A549 (cell line): ENCODE results near the gene BNC2. TPM values are rescaled to one million over a fixed set of nuclear protein-coding genes. Genes with fewer than 3 reads are reported as not detected.

Experiments
- ATAC-seq, 2 experiments: fragments of 200-7000 bp in 1 of 2; fragments of >200 bp in 1 of 2; cut with Nextera tagmentation in 1 of 2; cut with Tn5 transposase in 1 of 2; 3 replicates each; pipeline versions ENCODE4 v1.8.0 to v1.9.1; 2018 to 2020; ENCODE audit warnings: mild to moderate bottlenecking in 1 of 2, moderate library complexity in 1 of 2
- CTCF ChIA-PET: fragments of 300-600 bp; sonication (Branson Sonifier 250); formaldehyde crosslinking; extraction: SDS; loops from one replicate; lab custom pipeline; 2021; ENCODE audit warnings: antibody characterized with exemption, inconsistent platforms; lab: Yijun Ruan, JAX
- POLR2A ChIA-PET: fragments of 350-600 bp; formaldehyde crosslinking; extraction: SDS; loops from one replicate; lab custom pipeline; 2021; ENCODE audit warnings: antibody characterized with exemption, inconsistent platforms; lab: Yijun Ruan, JAX
- DNase-seq, 2 experiments: peaks; one replicate each; pipeline versions ENCODE4 v3.0.0 to v3.0.0-alpha.2; 2011 to 2016; ENCODE audit warnings: low read depth in 1 of 2, low spot score in 1 of 2
- FAIRE-seq: peaks from 2 replicates; lab custom pipeline; 2011; peaks lifted over from hg19 to GRCh38; lab: Jason Lieb, UNC
- H3K27ac ChIP-seq, 2 experiments: fragments of >200 bp; sonication (Bioruptor Twin); formaldehyde crosslinking; 3 replicates each; pipeline ENCODE4 v1.5.1; 2016 to 2017
- H3K4me1 ChIP-seq: fragments of >200 bp; sonication (Bioruptor Twin); formaldehyde crosslinking; 3 replicates; pipeline ENCODE4 v1.6.1; 2016
- H3K4me2 ChIP-seq: fragments of >200 bp; sonication (Bioruptor Twin); formaldehyde crosslinking; 3 replicates; pipeline ENCODE4 v1.6.1; 2016
- H3K4me3 ChIP-seq: fragments of >200 bp; sonication (Bioruptor Twin); formaldehyde crosslinking; 3 replicates; pipeline ENCODE4 v1.5.1; 2016
- H3K9me3 ChIP-seq: fragments of >200 bp; sonication (Bioruptor Twin); formaldehyde crosslinking; 3 replicates; pipeline ENCODE4 v1.6.1; 2016
- ATOH8 ChIP-seq: fragments of 250-450 bp; sonication (Bioruptor Pico); IDR thresholded peaks from 2 replicates; pipeline ENCODE4 v1.5.0; 2020; ENCODE audit warnings: low read depth, mild to moderate bottlenecking, moderate library complexity
- BHLHE40 ChIP-seq: IDR thresholded peaks from 2 replicates; pipeline ENCODE4 v1.6.1; 2012; ENCODE audit warnings: low read depth, low read length, inconsistent platforms
- CBX8 ChIP-seq: fragments of 200-600 bp; sonication (generic); IDR thresholded peaks from 2 replicates; pipeline ENCODE4 v1.6.1; 2016
- CEBPB ChIP-seq, 2 experiments: fragments of >200 bp in 1 of 2; sonication (Bioruptor Twin) in 1 of 2; formaldehyde crosslinking in 1 of 2; IDR thresholded peaks; 2 replicates each; pipeline ENCODE4 v1.6.1; 2012 to 2016
- CHD2 ChIP-seq: fragments of 150-350 bp; IDR thresholded peaks from 2 replicates; pipeline ENCODE4 v1.6.1; 2014; ENCODE audit warnings: low read length; ENCODE audit not compliant: partially characterized antibody
- E2F6 ChIP-seq: IDR thresholded peaks from 2 replicates; pipeline ENCODE4 v1.6.1; 2012; ENCODE audit warnings: low read depth, borderline replicate concordance
- FOSL2 ChIP-seq, 2 experiments: fragments of 450-650 bp in 1 of 2; fragments of >200 bp in 1 of 2; sonication (Bioruptor Twin) in 1 of 2; formaldehyde crosslinking; IDR thresholded peaks; 2 replicates each; pipeline versions ENCODE4 v1.5.0 to v1.6.1; 2016 to 2020; ENCODE audit warnings: mild to moderate bottlenecking in 1 of 2, moderate library complexity in 1 of 2
- HDAC2 ChIP-seq: fragments of 200-600 bp; sonication (generic); IDR thresholded peaks from 2 replicates; pipeline ENCODE4 v1.6.1; 2016
- HEYL ChIP-seq: fragments of 250-450 bp; sonication (Bioruptor Pico); IDR thresholded peaks from 2 replicates; pipeline ENCODE4 v1.8.0; 2021; ENCODE audit warnings: mild to moderate bottlenecking, moderate library complexity
- HOXB13 ChIP-seq: fragments of 250-450 bp; sonication (Bioruptor Pico); IDR thresholded peaks from 2 replicates; pipeline ENCODE4 v1.5.0; 2020; ENCODE audit warnings: low read depth, mild to moderate bottlenecking, moderate library complexity
- JUNB ChIP-seq: fragments of >200 bp; sonication (Bioruptor Twin); formaldehyde crosslinking; IDR thresholded peaks from 2 replicates; pipeline ENCODE4 v1.6.1; 2016
- NFE2L2 ChIP-seq: fragments of 150-350 bp; conservative IDR thresholded peaks from 2 replicates; pipeline ENCODE4 v1.6.1; 2014; ENCODE audit warnings: low read length
- NPAS2 ChIP-seq: fragments of 250-450 bp; sonication (Bioruptor Pico); IDR thresholded peaks from 2 replicates; pipeline ENCODE4 v1.8.0; 2022; ENCODE audit warnings: mild to moderate bottlenecking, moderate library complexity, borderline replicate concordance
- NR3C1 ChIP-seq: fragments of >200 bp; sonication (Bioruptor Twin); formaldehyde crosslinking; IDR thresholded peaks from 3 replicates; pipeline ENCODE4 v1.6.1; 2017
- RAD21 ChIP-seq, 2 experiments: fragments of >200 bp in 1 of 2; sonication (Bioruptor Twin) in 1 of 2; formaldehyde crosslinking in 1 of 2; IDR thresholded peaks in 1 of 2; conservative IDR thresholded peaks in 1 of 2; 2 replicates in 1 of 2; 3 replicates in 1 of 2; pipeline ENCODE4 v1.6.1; 2012 to 2018; ENCODE audit warnings: inconsistent platforms in 1 of 2
- RCOR1 ChIP-seq: fragments of 150-350 bp; IDR thresholded peaks from 2 replicates; pipeline ENCODE4 v1.6.1; 2014; ENCODE audit warnings: antibody characterized with exemption, low read length, low read depth
- SREBF2 ChIP-seq: fragments of 450-650 bp; IDR thresholded peaks from 2 replicates; pipeline ENCODE4 v1.6.1; 2014; ENCODE audit warnings: mild to moderate bottlenecking, moderate library complexity
- TFCP2L1 ChIP-seq: fragments of 250-450 bp; sonication (Bioruptor Pico); IDR thresholded peaks from 2 replicates; pipeline ENCODE4 v1.5.0; 2021; ENCODE audit warnings: mild to moderate bottlenecking
- ZFP36 ChIP-seq: fragments of 450-650 bp; IDR thresholded peaks from 2 replicates; pipeline ENCODE4 v1.6.1; 2014; ENCODE audit warnings: borderline replicate concordance; ENCODE audit not compliant: partially characterized antibody
- WGBS: methylation state at CpG from one replicate; pipeline ENCODE4 v1.1.6; 2017; ENCODE audit errors: missing lambda C conversion rate; 5-methylcytosine and 5-hydroxymethylcytosine counted together
- polyA plus RNA-seq, 4 experiments: library from polyadenylated mRNA; depleted of rRNA in 3 of 4; stranded (reverse); fragments of >200 nt; fragmentation: RNase III in 1 of 4; extraction: RNeasy Plus Mini Kit Qiagen cat#74134 plus additional on column Dnase treatment in 1 of 4; gene quantifications; 2 replicates in 3 of 4; 3 replicates in 1 of 4; pipeline ENCODE4 v1.2.3, GENCODE V29; 2011 to 2017

Gene BNC2
- polyA plus RNA-seq, 2 of the 4 experiments (the other 2 are of a cell fraction) = 6.2 to 7.5 TPM

- 62% methylated on average over 2 of the region's 2 CpGs for WGBS
Measured at GRCh38 chr9:16387382-16387781, 483.1 kb downstream of the BNC2 start.

GRCh38 chr9:16386827-16387077 lies 483.7 kb downstream of the BNC2 start:
- Histone ChIP-seq H3K4me2 (no peak overlapping the region), H3K4me1 (peaks cover 16% of the 10 kb centered on the region), H3K4me3 (no peak overlapping the region), H3K9me3 (peaks cover 14% of the 10 kb centered on the region; the same call in 1 of the 3 replicates), H3K27ac (peak overlapping the region; percentile 64 to 83; a peak in 5 of 6 replicates)
- 52% methylated on average over 2 of the region's 2 CpGs for WGBS
- ChIA-PET CTCF (interaction anchor here (1.2 to 1.5 kb wide), 3 partner anchors 10 to 186 kb away, joined by 3 to 4 read pairs (median 3); no protein-coding TSS in a partner anchor), POLR2A (interaction anchor here (0.8 kb wide), 1 partner anchor 51 kb away, joined by 4 read pairs; no protein-coding TSS in a partner anchor)
- FAIRE-seq = no peak
- peak in 1 of 2 experiments; percentile 19 for DNase-seq
- TF ChIP-seq E2F6 (no peak), NFE2L2 (no peak), NR3C1 (no peak), HEYL (no peak), SREBF2 (no peak), RCOR1 (no peak), TFCP2L1 (CRISPR knock-in tag) (no peak), CEBPB (IDR thresholded peaks at IDR 0.05) (no peak), ATOH8 (CRISPR knock-in tag) (no peak), HOXB13 (CRISPR knock-in tag) (no peak)
- no peak; a peak in 1 of 6 replicates for ATAC-seq

More at GRCh38 chr9:16387382-16387781, 483.1 kb downstream of the BNC2 start:
- Histone ChIP-seq H3K4me2 (no peak overlapping the region), H3K4me3 (no peak overlapping the region), H3K27ac (peak overlapping the region; percentile 32 to 83; a peak in 4 of 6 replicates), H3K4me1 (peaks cover 17% of the 10 kb centered on the region), H3K9me3 (peaks cover 14% of the 10 kb centered on the region; the same call in 1 of the 3 replicates)
- no peak; a peak in 1 of 6 replicates for ATAC-seq
- no peak for DNase-seq
- TF ChIP-seq HEYL (no peak), E2F6 (no peak)
- CTCF ChIA-PET = interaction anchor here (0.9 to 1.5 kb wide), 3 partner anchors 41 to 191 kb away, joined by 3 read pairs; no protein-coding TSS in a partner anchor
- POLR2A ChIA-PET = interaction anchor here (0.8 kb wide), 1 partner anchor 51 kb away, joined by 4 read pairs; no protein-coding TSS in a partner anchor
- no peak for FAIRE-seq

- peak in 1 of 2 experiments; percentile 31; a peak in 2 of 6 replicates for ATAC-seq
- no peak for DNase-seq
- no peak for FAIRE-seq
- peak overlapping the region; percentile 64 to 83 for H3K27ac ChIP-seq
- TF ChIP-seq ZFP36 (no peak), CEBPB (IDR thresholded peaks at IDR 0.05) (peak in 1 of 2 experiments; percentile 23; a peak in 1 of 4 replicates), NPAS2 (CRISPR knock-in tag) (no peak), RAD21 (conservative IDR thresholded peaks at IDR 0.05 in 1 of 2, IDR thresholded peaks at IDR 0.05 in 1 of 2) (no peak), BHLHE40 (no peak), HDAC2 (no peak)
- no peak overlapping the region for H3K4me3 ChIP-seq
- H3K4me1 ChIP-seq = peaks cover 13% of the 10 kb centered on the region
- peaks cover 14% of the 10 kb centered on the region; the same call in 1 of the 3 replicates for H3K9me3 ChIP-seq
- ChIA-PET CTCF (interaction anchor here (1.2 to 1.5 kb wide), 3 partner anchors 10 to 185 kb away, joined by 3 to 4 read pairs (median 3); no protein-coding TSS in a partner anchor), POLR2A (no interaction called here)
- H3K4me2 ChIP-seq = peak overlapping the region; percentile 50
- WGBS = 82% methylated on average over 6 of the region's 6 CpGs
Measured at GRCh38 chr9:16386007-16386826, 484.3 kb downstream of the BNC2 start.

GRCh38 chr9:16385590-16385989 lies 484.9 kb downstream of the BNC2 start:
- Histone ChIP-seq H3K4me1 (peaks cover 13% of the 10 kb centered on the region), H3K9me3 (peaks cover 14% of the 10 kb centered on the region; the same call in 1 of the 3 replicates), H3K27ac (peak overlapping the region; percentile 64 to 83), H3K4me3 (no peak overlapping the region), H3K4me2 (peak overlapping the region; percentile 50)
- ATAC-seq (no peak), FAIRE-seq (peak; percentile 77), DNase-seq (peak in 1 of 2 experiments; percentile 25)
- ChIA-PET POLR2A (no interaction called here), CTCF (interaction anchor here (1.2 to 1.5 kb wide), 2 partner anchors 11 to 185 kb away, joined by 3 to 4 read pairs; no protein-coding TSS in a partner anchor)
- TF ChIP-seq CBX8 = no peak
- TF ChIP-seq FOSL2 (IDR thresholded peaks at IDR 0.05) = no peak
- peak; percentile 55 for TF ChIP-seq FOSL2 (CRISPR knock-in tag; IDR thresholded peaks at IDR 0.05)
- TF ChIP-seq JUNB = peak; percentile 34; the same call in 1 of the 2 replicates
- no peak for TF ChIP-seq CHD2
